Measurements from ENCODE around the gene PRKAG2. TPM values are rescaled to one million over a fixed set of nuclear protein-coding genes. Genes with fewer than 3 reads are reported as not detected.
"Not testable (repeated sequence)": the region's sequence is repeated elsewhere in the genome, so short reads cannot be mapped to it uniquely, and the experiment has no call there.

Gene PRKAG2
- total RNA-seq, 2 donors from 2014 or later: 41.3 to 51.8 TPM

DNA sequence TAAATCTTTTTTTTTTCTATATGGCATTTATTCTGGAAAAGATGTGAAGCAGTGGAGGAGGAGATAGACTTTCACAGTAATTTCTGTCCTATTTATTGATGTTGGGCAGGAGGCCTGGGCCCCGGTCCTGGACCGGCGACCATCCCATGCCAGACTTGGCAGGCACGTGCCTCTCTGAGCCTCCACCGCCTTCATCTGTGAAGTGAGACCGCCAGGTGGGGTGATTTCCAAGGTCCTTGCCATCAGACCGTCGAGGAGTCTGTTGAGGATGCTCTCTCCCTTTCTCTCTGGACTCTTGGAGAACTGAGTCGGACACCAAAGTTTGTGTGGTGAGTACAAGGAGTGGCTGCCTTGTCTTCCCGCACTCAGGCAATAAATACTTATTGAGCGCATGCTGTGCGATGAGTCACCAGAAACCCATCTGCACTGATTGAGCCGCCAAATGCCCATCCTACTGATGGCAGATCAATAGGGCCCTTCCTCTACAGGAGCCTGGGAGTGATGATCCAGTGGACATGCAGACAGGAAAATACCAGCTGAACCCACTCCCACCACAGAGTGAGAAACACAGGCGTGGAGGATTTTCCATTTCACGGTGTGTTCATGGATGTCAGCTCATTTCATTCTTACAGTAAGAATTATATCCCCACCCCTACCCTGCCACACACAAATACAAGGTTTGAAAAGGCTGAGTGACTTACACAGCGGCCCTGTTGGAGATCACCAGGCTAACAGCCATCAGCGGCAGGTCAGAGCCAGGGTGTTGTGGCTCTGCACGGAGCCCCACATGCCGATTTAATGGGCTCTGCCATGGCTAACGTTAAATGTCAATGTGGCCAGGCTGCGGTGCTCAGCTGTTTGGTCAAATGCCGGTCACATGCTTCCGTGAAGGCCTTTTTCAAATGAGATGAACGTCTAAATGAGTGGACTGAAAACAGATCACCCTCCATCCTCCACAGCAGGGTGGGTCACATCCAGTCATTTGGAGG is 11.5 kb upstream of the PRKAG2 start:
- H3K9me3 ChIP-seq (ENCODE audit: control insufficient read depth, low read length, poor library complexity, severe bottlenecking): no peaks in the 10 kb centered on the region
- Mint-ChIP-seq H3K27me3 (peaks cover 56% of the 10 kb centered on the region), H3K4me1 (no peaks in the 10 kb centered on the region), H3K36me3 (ENCODE audit: low read depth) (peaks cover 6% of the 10 kb centered on the region), H3K27ac (no peak overlapping the region), H3K4me3 (peak overlapping the region; percentile 15)
- DNase-seq (no peak), ATAC-seq (no peak)

DNA sequence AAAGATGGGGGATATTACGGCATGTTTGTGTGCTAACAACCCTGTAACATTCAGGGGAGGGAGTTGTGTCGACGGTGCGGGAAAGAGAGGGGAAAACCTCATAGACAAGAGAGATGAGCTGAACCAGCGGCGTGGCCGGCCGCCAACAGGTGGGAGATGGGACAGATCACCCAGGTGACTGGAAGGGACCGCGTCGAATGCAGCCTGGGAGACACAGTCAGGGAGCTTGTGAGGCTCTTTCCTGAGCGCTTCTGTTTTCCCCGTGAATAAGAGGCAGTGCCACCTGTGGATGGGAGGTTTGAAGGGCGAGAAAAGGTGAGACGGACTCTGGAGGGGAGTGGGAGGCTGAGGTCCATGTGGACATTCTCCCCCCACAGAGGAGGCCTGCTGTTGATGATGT is 9.9 kb upstream of the PRKAG2 start:
- no peaks in the 10 kb centered on the region for H3K9me3 ChIP-seq (ENCODE audit: control insufficient read depth, low read length, poor library complexity, severe bottlenecking)
- Mint-ChIP-seq H3K4me3 (no peak overlapping the region), H3K27ac (no peak overlapping the region), H3K27me3 (peaks cover 52% of the 10 kb centered on the region), H3K36me3 (ENCODE audit: low read depth) (peaks cover 6% of the 10 kb centered on the region), H3K4me1 (no peaks in the 10 kb centered on the region)
- no peak for ATAC-seq
- DNase-seq: no peak

DNA sequence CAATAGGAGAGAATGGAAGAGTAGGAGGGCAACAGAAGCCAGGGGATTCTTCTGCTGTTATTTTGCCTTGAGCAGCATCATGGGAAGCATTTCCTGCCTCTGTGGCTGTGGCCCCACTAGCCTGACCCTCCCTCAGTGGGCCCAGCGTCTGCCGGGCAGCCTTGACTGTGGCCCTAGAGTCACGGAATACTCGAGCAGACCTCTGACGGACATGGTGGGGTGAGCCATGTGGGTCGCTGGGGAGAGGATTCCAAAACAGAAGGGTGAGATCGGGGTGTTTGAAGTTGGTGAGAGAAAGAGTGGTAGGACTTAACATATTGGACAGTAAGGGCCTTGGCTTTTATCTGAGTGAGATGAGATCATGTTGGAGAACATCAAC is 8.3 kb upstream of the PRKAG2 start:
- H3K4me1 Mint-ChIP-seq: no peaks in the 10 kb centered on the region
- peaks cover 6% of the 10 kb centered on the region for H3K36me3 Mint-ChIP-seq (ENCODE audit: low read depth)
- no peaks in the 10 kb centered on the region for H3K9me3 ChIP-seq (ENCODE audit: control insufficient read depth, low read length, poor library complexity, severe bottlenecking)
- H3K27me3 Mint-ChIP-seq: peaks cover 37% of the 10 kb centered on the region
- H3K27ac Mint-ChIP-seq: no peak overlapping the region
- DNase-seq (no peak), ATAC-seq (no peak)
- no peak overlapping the region for H3K4me3 Mint-ChIP-seq

DNA sequence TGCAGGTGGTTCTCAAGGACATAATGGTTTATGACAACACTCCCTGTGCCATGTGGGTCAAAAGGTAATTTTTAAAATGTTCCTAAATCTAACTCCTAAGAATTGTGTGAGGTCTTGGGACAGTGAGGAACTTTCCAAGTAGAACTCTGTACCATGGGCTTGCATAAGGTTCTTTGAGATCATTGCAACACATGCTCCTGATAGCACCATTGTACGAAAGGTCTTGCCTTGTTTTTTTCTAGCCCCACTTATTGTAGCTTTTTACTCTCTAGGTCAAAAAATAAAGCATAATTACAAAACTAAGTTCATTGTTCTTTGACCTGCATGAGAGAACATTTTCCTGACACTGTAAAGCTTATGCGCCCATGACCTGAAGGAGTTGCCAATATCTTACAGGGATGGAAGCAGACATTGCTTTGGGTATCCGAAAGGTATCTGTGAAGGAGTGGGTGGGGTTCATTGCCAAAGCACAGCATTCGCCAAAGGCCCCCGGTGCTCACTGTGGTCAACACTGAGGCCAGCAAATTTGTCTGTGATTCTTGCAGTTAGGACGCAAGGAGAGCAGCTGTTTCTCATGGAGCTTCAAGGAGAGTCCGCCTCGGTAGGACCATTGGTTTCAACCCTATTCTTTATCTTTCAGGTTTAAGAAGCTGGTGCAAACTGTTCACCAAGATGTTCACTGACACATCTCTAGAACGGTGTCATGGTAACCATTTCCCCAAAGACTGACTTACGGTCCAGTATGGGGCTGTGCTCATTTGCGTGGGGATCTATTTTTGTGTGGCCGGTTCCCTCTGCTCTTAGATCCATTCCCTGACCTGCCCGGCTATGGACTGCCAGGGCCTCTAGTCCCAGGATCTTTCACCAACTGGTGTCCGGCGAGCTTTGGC is 7.6 kb upstream of the PRKAG2 start:
- no peaks in the 10 kb centered on the region for H3K9me3 ChIP-seq (ENCODE audit: control insufficient read depth, low read length, poor library complexity, severe bottlenecking)
- Mint-ChIP-seq H3K4me1 (no peaks in the 10 kb centered on the region), H3K27ac (no peak overlapping the region), H3K27me3 (peaks cover 32% of the 10 kb centered on the region), H3K36me3 (ENCODE audit: low read depth) (peaks cover 6% of the 10 kb centered on the region), H3K4me3 (no peak overlapping the region)
- ATAC-seq: no peak
- DNase-seq: no peak

DNA sequence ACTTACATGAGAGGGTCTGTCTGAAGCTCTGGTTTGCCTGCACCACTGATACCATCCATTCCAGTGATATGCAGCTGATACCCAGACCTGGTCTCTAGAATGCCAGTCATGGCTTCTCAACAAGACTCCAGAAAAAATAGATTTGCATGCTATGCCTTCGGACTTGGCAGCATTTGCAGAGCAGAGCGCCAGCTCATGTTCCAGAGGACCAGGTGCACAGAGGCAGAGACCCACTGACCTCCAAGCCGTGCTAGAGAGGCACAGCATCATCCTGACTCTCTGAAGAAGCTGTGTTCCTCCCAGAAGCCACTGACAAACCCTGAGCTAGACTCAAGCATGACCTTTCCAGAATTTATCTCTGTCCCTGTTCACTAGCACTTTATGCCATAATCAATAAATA is 6.9 kb upstream of the PRKAG2 start:
- H3K4me1 Mint-ChIP-seq: no peaks in the 10 kb centered on the region
- ATAC-seq (no peak), DNase-seq (no peak)
- H3K36me3 Mint-ChIP-seq (ENCODE audit: low read depth): peaks cover 6% of the 10 kb centered on the region
- no peaks in the 10 kb centered on the region for H3K9me3 ChIP-seq (ENCODE audit: control insufficient read depth, low read length, poor library complexity, severe bottlenecking)
- H3K4me3 Mint-ChIP-seq: no peak overlapping the region
- no peak overlapping the region for H3K27ac Mint-ChIP-seq
- H3K27me3 Mint-ChIP-seq: peaks cover 27% of the 10 kb centered on the region

DNA sequence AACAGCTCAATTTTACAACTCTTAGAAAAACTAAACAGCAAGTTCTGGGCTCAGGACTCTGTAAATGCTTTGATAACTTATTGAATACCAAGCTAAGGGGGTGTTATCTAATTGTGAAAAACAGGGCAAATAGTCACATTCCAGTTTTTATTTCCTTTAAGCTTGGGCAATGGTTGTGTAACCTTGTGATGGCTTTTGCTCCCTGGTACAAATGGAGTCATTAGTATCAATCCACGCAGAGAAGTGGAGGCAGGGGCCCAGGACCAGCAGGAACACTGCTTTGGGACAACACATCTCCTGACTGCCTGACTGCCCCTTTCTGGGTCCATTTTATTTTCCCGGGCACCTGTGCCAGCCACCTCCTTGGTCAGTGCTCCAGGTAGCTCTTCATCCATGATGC is 5.8 kb upstream of the PRKAG2 start:
- H3K27ac Mint-ChIP-seq: no peak overlapping the region
- peaks cover 27% of the 10 kb centered on the region for H3K27me3 Mint-ChIP-seq
- no peak for DNase-seq
- peaks cover 6% of the 10 kb centered on the region for H3K36me3 Mint-ChIP-seq (ENCODE audit: low read depth)
- H3K4me3 Mint-ChIP-seq: no peak overlapping the region
- H3K9me3 ChIP-seq (ENCODE audit: control insufficient read depth, low read length, poor library complexity, severe bottlenecking): no peaks in the 10 kb centered on the region
- H3K4me1 Mint-ChIP-seq: no peaks in the 10 kb centered on the region
- ATAC-seq: no peak

DNA sequence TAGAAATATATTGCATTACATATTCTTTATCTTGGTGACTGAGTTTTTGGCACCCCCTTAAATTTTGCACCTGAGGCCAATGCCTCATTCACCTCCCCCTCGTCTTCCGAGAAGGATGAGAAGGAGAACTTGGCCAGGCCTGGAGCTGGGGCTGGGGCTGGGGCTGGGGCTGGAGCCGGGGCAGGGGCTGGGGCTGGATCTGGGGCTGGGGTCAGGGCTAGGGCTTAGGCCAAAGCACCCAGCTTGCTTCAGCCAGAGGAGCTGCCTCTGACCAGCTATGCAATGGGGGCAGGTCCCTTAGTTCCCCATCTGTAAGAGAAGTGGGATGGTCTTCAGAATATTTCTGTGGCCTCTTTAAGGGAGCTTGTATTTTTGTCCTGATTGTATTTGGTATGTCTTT is 3.8 kb upstream of the PRKAG2 start:
- peaks cover 3% of the 10 kb centered on the region for H3K4me1 Mint-ChIP-seq
- ATAC-seq (no peak), DNase-seq (no peak)
- H3K36me3 Mint-ChIP-seq (ENCODE audit: low read depth): peaks cover 6% of the 10 kb centered on the region
- H3K9me3 ChIP-seq (ENCODE audit: control insufficient read depth, low read length, poor library complexity, severe bottlenecking): no peaks in the 10 kb centered on the region
- H3K27me3 Mint-ChIP-seq: peaks cover 13% of the 10 kb centered on the region
- no peak overlapping the region for H3K27ac Mint-ChIP-seq
- no peak overlapping the region for H3K4me3 Mint-ChIP-seq

DNA sequence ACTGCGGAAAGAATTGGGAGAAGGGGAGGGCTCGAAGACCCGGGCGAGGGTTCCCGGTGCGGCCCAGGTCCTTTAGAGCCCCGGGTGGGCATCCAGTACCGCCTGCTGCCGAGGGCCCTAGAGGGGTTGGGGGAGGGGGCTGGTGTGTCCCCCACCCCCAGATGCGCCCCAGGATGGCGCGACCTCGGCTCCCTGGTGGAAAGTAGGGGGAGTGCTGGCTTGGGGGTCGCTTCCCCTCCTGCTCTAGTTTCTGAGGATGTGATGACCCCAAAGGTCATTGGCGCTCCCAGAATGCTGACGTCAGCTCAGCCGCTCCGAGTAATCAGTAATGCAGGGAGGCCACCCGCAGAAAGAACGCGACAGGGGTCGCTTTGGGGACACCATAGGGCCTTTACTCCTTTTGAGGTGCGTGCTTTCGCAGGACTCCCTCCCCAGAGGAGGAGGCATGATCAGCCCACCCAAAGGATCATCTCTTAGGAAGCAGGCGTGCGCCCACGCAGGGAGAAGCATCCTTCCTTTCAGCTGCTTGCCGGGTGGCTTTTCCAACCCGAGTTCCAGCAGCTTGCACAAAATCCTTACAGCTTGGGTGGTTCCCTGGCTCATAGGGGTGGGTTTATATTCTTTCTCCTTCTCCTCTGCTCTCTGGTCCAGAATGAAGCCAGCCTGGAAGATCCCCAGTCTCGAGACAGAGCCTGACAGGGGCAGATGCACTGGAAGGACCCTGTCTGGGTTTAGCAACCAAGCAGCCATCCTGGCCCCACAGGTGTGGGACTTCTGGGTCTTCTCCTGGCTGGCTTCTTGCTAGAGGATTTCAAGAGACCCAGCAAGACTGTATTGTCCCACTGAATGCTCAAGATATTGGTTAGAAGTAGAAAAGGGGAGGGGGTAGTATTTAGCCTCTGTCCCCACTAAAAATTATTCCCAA is 1.3 kb upstream of the PRKAG2 start:
- peak overlapping the region; percentile 99 for H3K4me3 Mint-ChIP-seq
- H3K4me1 Mint-ChIP-seq: peaks cover 8% of the 10 kb centered on the region
- ATAC-seq (no peak), DNase-seq (no peak)
- no peaks in the 10 kb centered on the region for H3K9me3 ChIP-seq (ENCODE audit: control insufficient read depth, low read length, poor library complexity, severe bottlenecking)
- H3K36me3 Mint-ChIP-seq (ENCODE audit: low read depth): peaks cover 3% of the 10 kb centered on the region
- peaks cover 5% of the 10 kb centered on the region for H3K27me3 Mint-ChIP-seq
- H3K27ac Mint-ChIP-seq: no peak overlapping the region

DNA sequence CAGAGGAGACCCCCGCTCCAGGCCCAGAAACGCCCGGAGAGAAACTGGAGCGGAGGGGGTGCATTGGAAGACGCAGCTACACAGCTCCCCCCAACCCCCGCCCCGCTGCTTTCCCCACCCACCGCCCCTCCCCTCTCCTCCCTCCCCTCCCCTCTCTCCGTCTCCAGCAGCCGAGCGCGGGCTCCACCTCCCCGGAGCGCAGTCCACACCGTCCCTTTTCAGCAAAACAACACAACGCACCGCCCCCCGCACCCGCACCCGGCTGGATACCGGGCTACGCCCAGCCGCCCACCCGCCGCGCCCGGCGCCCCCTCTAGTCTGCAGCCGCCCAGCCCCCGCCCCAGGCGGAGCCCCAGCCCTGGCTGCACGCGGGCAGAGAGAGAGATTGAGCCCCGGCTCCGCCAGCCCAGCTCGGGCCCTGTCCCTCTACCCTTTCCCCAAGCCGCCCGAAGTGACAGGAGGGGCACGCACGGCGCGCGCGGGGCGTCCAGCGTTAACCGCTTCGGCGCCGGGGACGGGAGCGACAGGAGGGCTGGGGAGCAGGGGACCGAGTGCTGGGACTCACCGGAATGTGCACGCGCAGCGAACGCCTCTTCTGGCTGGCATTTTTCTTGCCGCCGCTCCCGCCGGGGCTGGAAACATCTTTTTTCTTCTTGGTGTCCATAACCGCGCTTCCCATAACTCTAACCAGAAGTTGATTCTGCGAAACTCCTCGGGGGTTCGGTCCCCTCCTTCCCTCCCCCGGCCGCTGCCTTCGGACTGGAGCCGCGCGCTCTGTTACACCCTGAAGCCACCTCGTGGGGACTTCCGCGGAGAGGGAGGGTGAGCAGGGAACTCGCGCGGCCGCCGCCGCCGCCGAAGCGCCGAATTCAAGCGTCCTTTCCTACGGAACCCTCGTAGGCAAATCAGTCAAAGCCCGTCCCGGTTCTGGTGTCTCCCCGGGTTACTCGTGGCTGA is 695 bp downstream of the PRKAG2 start:
- Mint-ChIP-seq H3K4me3 (peak overlapping the region; percentile 99), H3K4me1 (peaks cover 19% of the 10 kb centered on the region), H3K36me3 (ENCODE audit: low read depth) (peaks cover 3% of the 10 kb centered on the region), H3K27me3 (no peaks in the 10 kb centered on the region), H3K27ac (peak overlapping the region; percentile 89)
- DNase-seq (peak; percentile 51 to 63 (median 59)), ATAC-seq (peak; percentile 61)
- H3K9me3 ChIP-seq (ENCODE audit: control insufficient read depth, low read length, poor library complexity, severe bottlenecking): no peaks in the 10 kb centered on the region

DNA sequence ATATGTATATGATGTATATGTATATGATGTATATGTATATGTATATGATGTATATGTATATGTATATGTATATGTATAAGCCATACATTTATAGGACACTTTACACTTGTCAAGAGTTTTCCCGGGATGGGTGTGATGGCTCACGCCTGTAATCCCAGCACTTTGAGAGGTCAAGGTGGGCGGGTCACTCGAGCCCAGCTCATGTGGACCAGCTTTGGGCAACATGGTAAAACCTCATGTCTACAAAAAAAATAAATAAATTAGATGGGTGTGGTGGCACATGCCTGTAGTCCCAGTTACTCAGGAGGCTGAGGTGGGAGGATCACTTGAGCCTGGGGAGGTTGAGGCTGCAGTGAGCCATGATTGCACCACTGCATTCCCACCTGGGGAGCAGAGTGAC is 2.4 kb downstream of the PRKAG2 start:
- not testable (repeated sequence) for DNase-seq; H3K36me3 Mint-ChIP-seq (ENCODE audit: low read depth); H3K4me3 Mint-ChIP-seq; H3K27me3 Mint-ChIP-seq; H3K9me3 ChIP-seq (ENCODE audit: control insufficient read depth, low read length, poor library complexity, severe bottlenecking); ATAC-seq
- peaks cover 27% of the 10 kb centered on the region for H3K4me1 Mint-ChIP-seq
- peak overlapping the region; percentile 89 for H3K27ac Mint-ChIP-seq

DNA sequence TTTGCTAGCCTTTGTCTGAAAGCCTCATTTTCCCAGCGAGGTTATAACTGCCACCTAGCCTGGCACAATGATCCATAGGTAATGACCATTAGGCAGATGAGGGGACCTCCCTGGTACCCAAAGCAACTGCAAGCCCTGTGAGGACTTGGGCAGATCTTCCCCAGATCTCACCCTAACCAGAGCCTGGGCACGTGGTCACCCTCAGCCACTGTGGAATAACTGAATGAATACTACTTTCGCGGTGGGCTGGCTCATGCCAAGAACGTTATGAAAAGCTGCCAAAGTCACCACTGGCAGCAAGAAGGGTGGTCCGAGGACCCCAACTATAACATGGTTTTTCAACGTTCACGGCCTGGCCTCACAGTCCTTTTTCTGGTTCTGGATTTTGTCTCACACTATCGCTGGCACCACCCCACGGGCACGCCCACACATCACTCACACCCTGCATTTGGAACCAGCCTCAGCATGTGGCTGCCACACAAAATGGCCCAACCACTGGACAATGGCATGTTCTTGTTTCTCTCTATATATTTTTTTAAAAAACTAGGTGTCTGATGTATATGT is 3.4 kb downstream of the PRKAG2 start:
- H3K27ac Mint-ChIP-seq: no peak overlapping the region
- H3K4me3 Mint-ChIP-seq: no peak overlapping the region
- H3K27me3 Mint-ChIP-seq: no peaks in the 10 kb centered on the region
- H3K9me3 ChIP-seq (ENCODE audit: control insufficient read depth, low read length, poor library complexity, severe bottlenecking): no peaks in the 10 kb centered on the region
- DNase-seq (no peak), ATAC-seq (no peak)
- H3K36me3 Mint-ChIP-seq (ENCODE audit: low read depth): peaks cover 3% of the 10 kb centered on the region
- H3K4me1 Mint-ChIP-seq: peaks cover 35% of the 10 kb centered on the region

Measured in T-helper 17 cell (primary cell).